ENCODE measurements around the gene DGKG.

Gene DGKG

GRCh38 chr3:186128158-186128557, 233.9 kb downstream of the DGKG start:
- DNase-seq = no peak

- no peak for DNase-seq
These were observed 234.6 kb downstream of the DGKG start for GRCh38 chr3:186127463-186127862.

GRCh38 chr3:186125118-186125517, 236.9 kb downstream of the DGKG start:
- no peak for DNase-seq

- no peak for DNase-seq
These were observed 237.4 kb downstream of the DGKG start for GRCh38 chr3:186124592-186124991.

DNA sequence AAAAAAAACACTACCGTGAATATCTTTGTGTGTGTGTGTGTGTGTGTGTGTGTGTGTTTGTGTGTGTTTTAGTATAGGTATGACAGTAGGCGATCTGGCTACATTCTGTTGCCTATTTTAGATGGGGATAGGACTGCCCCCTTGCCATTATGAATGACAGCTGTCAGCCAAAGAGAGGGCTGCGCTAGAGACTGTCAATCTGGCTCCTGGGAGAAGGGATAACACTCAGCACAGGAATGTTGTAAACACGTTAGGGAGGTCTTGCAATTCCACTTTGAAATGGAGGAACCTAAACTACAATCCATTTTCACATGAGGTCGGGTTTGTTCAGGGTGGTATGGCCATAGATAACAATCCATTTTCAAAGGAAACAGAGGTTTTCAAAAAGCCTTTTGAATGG, 239.0 kb downstream of the DGKG start:
- no peak for DNase-seq

DNA sequence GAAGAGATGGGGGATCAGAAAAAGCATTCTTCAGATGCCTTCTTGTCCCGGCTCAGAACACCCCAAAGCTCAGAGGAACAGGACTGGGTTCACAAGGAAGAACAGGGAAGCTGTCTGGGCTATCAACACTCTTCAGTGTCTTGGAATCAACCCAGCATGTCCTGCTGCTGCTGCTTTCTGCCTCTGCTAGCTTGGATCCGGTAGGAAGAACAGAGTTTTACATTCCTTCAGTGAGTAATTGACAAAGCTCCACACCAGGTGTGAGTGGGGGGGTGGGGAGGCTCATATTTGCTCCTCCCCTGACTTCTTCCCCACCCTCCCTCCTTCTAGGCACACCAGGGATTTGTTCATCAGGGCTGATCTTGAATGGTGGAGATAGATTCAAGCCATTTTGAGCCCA, 240.1 kb downstream of the DGKG start:
- no peak for DNase-seq

GRCh38 chr3:186121278-186121677, 240.8 kb downstream of the DGKG start:
- DNase-seq = no peak

DNA sequence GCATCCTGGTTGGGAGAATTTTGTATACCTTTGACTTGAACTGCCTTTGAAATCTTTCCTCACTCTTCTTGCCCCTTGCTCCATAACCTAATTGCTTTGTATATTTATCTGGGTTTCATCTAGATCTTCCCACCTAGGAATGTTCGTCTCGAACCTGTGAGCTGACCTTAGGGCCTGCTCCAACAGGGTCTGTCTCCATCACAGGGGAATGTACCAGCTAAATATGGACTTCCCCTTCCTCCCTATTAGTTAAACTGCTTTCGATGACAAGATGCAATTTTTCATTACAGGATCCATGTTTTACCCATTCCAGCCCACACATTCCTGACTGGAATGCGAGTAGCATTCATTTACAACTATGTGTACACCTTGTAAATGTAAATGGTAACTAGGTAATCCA, 242.5 kb downstream of the DGKG start:
- DNase-seq = no peak

DNA sequence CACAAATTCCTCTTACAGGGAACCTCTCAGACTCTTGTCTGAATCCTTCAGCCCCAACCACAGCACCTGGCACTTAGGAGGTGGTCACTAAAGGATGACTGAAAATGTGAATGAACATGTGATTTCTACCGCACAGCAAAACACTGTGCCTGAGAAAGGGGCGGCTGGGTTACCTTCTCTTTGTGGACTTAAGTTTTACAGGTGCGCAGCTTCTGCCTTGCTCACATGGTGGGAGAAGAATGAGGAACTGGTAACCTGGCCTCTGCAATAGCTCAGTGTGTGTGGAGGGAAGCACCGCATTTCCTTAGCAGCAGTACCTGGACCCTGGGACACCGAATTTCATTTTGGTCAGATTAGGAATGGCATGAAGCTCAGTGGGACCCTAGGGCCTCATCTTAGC, 243.3 kb downstream of the DGKG start:
- DNase-seq = peak; percentile 85

DNA sequence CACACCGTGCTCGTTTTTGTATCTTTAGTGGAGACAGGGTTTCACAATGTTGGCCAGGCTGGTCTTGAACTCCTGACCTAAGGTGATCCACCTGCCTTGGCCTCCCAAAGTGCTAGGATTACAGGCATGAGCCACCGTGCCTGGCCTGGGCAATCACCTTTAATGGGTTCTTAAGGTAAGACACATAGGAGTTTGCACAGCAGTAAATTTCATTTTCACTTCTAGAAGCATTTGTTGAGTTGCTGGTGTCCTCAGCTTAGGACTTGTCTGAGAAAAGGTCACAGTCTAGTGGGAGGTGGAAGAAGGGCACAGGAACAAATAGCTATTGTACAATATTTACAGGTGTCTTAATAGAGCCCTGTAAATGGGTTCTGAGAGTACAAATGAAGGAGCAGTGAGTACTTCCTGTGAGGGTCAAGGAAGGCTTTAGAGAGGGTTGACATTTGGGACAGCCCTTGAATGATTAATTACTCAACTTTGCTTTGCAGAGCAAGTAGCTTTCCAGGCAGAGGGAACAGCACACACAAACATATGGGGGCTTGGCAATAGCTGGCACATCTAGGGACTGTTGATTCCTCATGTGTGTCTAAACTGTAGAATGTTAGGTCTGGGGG, 244.4 kb downstream of the DGKG start:
- peak; percentile 37 for DNase-seq

DNA sequence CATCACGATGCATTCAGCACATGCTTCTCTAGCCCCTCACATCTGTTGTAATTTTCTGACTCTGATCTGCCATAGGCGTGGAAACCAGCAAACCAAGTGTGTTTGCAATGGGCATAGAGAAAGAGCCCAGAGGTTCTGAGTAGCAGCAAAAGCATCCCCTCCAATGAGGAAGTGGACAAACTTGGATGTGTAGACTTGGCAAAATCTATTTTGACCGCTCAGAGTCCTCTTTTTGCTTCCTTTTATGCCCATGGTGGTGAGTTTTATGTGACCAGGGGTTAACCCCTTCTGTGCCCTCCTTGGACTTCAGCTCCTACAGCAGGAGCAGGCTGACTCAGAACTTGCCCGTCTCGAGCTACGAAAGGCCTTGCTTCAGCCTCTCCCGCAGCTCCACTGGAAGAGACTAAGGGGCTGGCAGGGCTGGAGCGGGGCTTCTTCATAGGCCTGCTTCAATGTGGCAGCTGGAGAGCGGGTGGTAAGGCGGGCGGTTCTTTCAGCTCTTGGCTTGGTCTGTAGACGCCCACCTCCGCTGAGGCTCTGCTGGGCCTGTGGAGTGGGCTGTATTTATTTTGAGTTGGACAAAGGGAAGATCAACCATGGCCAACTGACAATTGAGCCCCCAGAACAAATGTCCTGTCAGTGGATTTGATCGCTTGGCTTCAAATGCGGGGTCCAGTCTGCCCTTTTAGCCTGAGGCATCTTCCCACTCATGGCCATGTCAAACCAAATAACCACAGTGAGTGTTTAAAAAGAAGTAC, 246.6 kb downstream of the DGKG start:
- DNase-seq = no peak

DNA sequence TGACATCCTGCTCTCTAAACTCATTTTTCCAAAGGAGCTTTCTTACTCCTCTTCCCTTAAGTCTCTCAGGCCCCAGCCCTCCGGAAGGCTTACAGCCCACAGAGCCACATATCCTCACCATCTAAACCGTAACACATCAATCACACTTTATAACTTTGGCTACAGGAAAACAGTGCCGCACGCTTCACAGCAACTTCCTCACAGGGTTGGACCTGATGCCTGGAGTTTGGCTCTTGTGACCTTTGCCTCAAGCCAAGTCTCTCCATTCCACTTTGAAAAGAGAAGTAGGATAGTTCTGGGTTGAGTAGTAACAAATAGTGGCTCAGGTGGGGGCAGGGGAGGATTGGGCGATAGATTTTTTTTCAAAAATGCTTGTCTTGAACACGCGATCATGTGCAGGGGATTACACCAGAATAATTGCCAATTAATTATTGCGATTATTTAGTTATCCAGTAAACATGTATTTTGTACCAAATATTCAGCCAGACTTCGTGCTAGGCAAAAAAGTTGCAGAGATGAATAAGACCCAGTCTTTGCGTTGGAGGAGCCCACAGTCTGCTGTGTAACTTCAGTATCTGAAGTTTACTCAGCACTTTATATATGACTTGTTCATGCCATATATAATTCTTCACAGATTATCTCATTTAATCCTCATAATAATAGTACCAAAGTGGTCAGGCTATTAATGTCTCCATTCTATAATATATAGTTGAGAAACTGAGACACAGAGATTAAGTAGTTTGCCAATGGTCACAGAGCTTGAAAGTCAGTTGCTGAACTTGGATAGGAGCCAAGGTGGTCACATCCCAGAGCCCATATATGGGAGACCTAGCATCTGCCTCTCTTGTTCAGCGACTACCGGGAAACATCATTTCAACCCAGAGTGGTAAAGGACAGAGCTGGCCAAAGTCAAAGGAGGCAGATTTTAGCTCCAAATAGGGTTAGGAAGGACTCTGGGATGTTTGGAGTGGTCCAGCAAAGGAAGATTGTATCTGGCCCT, 250.8 kb downstream of the DGKG start:
- DNase-seq = no peak

- no peak for DNase-seq
These were observed 251.9 kb downstream of the DGKG start for GRCh38 chr3:186109897-186110803.

DNA sequence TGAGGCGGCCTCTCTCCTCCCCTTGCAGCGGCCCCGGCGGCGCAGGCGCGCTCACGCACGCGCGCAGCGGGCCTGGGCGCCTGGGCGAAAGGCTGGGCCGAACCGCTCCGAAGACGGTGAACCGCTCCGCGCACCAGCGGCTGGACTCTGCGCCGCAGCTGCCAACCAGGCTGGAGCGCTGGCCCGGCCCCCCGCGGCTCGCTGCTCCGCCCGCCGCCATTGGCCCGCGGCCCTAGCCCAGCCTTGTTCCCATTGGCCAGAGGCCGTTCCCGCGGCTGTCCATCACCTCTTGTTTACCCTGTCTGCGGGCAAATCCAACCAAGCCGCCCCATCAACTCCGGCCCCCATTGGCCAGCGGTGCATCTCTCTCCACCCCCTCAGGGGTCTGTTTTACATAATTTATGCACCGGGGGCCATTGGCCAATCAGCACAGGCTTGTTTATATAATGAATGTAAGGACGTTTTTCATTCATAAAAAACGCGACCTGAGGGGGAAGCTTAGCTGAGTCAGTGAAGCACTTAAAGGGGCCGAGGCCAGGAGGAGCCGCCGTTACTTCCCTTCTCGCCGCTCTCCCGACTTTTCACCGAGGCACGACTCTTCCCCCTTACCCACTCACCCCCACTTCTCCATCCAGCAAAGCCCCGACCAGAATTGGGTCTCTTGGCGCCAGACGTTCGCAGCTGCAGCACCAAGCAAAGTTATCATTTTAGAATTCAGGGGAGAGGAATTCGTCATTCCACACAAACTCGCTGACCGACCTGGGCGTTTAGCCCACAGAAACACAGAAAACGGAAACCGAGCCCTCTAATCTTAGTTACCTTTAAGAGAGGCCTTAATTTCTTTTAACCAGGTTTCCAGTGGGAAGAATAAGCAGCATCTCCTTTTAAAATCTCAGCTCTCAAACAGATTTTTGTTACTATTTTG, 252.8 kb downstream of the DGKG start, which contains the start of gene ETV5:
Gene ETV5 (minus strand): TSS at position 149 of the 925 bp plus-strand sequence. CDS start 3,221 bp downstream, outside the sequence.
- DNase-seq = peak; percentile 99

DNA sequence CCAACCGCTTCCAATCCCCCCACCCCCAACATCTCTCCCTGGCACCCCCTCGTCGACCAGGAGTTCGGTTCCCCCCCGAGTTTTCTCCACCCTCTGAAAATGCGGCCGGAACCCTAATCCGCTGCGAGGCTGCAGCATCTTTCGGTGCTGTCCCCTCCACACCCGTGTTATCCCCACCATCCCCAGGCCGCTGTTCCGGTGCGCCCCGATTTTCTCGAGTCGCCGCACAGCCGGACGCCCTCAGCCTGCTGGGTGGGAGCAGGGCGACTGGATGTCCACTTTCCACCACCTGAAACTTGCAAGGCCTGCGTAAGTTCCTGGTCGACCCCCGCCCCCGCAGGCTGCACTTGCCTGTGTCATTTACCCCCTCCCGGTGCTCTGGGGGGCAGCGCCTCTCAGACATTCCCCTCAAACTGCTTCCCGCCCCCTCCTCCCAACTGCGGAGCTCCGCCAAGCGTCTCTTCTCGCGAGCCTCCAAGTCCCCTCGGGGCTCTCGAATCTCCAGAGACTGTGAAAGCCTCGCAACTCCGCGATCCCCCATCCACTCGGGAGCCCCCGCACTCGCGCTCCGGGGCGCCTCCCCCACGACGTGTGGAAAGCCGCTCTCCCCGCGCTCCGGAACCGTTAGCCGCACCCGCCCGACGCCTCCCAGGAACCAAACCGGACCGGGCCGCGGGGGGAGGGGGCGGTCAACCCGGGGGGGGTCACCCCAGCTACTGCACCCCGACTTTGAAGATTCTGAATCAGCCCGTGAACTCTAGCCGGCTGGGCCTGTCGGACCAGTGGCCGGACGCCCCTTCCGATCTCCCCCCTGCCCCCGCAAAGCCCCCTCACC, 253.7 kb downstream of the DGKG start:
- DNase-seq = peak; percentile 54

DNA sequence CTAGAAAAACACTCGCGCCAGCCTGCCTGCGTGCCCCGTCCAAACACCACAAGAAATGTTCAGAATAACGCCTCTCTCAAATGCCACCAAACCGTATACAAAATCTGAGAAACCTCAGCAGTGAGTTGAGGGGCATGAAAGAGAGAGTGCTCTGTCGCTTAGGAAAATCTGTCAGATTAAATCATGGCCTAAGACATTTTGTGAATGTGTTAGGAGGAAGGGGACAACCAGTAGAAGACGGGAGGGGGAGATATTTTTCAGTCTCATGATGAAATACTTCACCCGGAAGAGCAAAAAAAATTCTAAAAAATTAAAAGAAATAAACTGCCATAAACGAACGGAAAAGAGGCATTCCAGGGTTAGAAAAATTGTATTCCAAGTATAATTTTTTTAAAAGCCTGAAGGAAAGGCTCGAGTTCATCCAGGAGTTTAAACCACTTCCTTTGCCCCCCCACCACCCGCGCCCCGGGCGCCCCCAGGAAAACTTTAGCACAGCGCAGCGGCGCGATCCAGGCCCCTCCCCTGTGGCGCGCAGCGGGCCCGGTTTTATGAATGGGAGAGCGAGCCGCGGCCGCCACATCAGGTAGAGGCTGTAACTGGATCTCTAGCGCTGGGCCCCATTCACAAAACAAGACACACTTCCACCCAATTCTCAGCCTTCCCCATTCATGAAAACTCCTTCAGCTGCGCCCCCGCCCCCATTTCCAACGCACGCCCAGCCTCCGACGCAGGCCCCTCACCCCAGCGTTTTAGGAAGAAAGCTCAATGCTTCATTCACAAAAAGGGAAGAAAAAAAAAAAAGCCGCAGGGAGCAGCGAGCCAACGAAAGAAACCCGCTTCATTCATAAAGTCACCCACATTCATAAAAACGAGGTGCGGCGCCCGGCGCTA, 254.6 kb downstream of the DGKG start:
- peak; percentile 77 for DNase-seq

- DNase-seq = no peak
These were observed 256.5 kb downstream of the DGKG start for GRCh38 chr3:186105543-186105942.

DNA sequence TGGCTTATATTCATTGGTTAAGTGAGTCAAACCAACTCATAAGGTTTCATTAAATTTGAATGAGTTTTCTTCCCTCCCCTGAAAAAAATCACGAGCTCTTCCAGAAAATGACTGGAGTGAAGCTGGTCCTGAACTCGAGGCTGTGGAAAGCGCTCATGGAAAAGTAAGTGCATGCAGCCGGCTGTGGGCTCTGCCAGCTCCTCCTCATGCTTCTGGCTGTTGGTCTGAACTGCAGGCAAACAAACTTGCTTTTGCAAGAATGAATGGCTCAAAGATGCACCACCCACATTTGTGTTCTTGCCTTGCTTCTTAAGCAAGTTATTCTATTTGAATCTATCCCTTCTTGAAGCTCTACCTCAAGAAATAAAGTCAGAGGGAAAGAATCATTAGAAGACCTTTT, 259.3 kb downstream of the DGKG start:
- DNase-seq = no peak

DNA sequence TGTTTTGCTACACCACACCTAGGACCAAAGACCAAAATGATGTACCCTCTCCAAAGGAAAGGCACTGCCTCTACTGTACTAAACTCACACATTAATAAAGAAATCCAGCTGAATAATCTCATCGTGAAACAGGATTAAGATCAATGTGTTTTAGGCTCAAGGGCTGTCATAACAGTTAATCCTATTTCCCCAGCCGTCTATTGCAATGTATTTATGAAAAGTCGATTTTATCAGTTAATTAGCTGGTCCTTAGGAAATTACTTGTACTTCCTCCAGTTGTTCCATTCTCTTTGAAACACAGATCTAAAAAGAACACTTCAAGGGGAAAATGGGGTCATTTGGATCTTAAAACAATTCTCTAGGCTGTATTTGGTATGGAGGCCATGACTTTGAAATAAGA, 261.6 kb downstream of the DGKG start:
- DNase-seq = no peak
